GM23248 (cell line): Measurements from ENCODE around the gene MAP3K4. TPM values are rescaled to one million over a fixed set of nuclear protein-coding genes. Genes with fewer than 3 reads are reported as not detected.

Experiments used
- DNase-seq: peaks from one replicate; pipeline ENCODE4 v3.0.0-alpha.2; 2015
- H2AFZ ChIP-seq: fragments of 200-600 bp; sonication (generic); 2 replicates; pipeline ENCODE4 v1.6.1; 2016; ENCODE audit warnings: antibody characterized with exemption
- H3F3A ChIP-seq: fragments of 200-600 bp; sonication (generic); 2 replicates; pipeline ENCODE4 v1.6.1; 2016; ENCODE audit warnings: mild to moderate bottlenecking, antibody characterized with exemption, mixed run types; ENCODE audit not compliant: insufficient read depth
- H3K27ac ChIP-seq: fragments of 200-600 bp; sonication (generic); 2 replicates; pipeline ENCODE4 v1.5.1; 2016; ENCODE audit warnings: mild to moderate bottlenecking
- H3K27me3 ChIP-seq: fragments of 200-600 bp; sonication (generic); replicated peaks from 2 replicates; pipeline ENCODE4 v1.6.1; 2016; ENCODE audit warnings: mild to moderate bottlenecking; ENCODE audit not compliant: insufficient read depth
- H3K36me3 ChIP-seq: fragments of 200-600 bp; sonication (generic); 2 replicates; pipeline ENCODE4 v1.6.1; 2016; ENCODE audit warnings: low read depth, mild to moderate bottlenecking
- H3K4me1 ChIP-seq: fragments of 200-600 bp; sonication (generic); 2 replicates; pipeline ENCODE4 v1.6.1; 2016; ENCODE audit warnings: mild to moderate bottlenecking; ENCODE audit not compliant: insufficient read depth
- H3K4me2 ChIP-seq: fragments of 200-600 bp; sonication (generic); one replicate; pipeline ENCODE4 v1.6.1; 2016; ENCODE audit warnings: mild to moderate bottlenecking; ENCODE audit not compliant: unreplicated experiment
- H3K4me3 ChIP-seq: fragments of 200-600 bp; sonication (generic); 2 replicates; pipeline ENCODE4 v1.5.1; 2016; ENCODE audit warnings: mild to moderate bottlenecking
- H3K79me2 ChIP-seq: fragments of 200-600 bp; sonication (generic); 2 replicates; pipeline ENCODE4 v1.6.1; 2016; ENCODE audit warnings: mild to moderate bottlenecking; ENCODE audit not compliant: insufficient read depth
- H3K9ac ChIP-seq: fragments of 200-600 bp; sonication (generic); 2 replicates; pipeline ENCODE4 v1.6.1; 2016; ENCODE audit warnings: mild to moderate bottlenecking
- H3K9me2 ChIP-seq: fragments of 200-600 bp; sonication (generic); 2 replicates; pipeline ENCODE4 v1.6.1; 2016; ENCODE audit warnings: mixed run types, mild to moderate bottlenecking, moderate library complexity; ENCODE audit not compliant: insufficient read depth
- H3K9me3 ChIP-seq: fragments of 200-600 bp; sonication (generic); one replicate; pipeline ENCODE4 v1.6.1; 2017; ENCODE audit warnings: low read depth
- H4K20me1 ChIP-seq: fragments of 200-600 bp; sonication (generic); 2 replicates; pipeline ENCODE4 v1.6.0; 2016; ENCODE audit not compliant: insufficient read depth
- EZH2 ChIP-seq: fragments of 200-600 bp; sonication (generic); IDR thresholded peaks from 2 replicates; pipeline ENCODE4 v1.6.1; 2018; ENCODE audit warnings: antibody characterized with exemption, mild to moderate bottlenecking; ENCODE audit not compliant: insufficient read depth, poor library complexity, severe bottlenecking
- EZH2phosphoT487 ChIP-seq: fragments of 200-600 bp; sonication (generic); IDR thresholded peaks from 2 replicates; pipeline ENCODE4 v1.6.1; 2018; ENCODE audit warnings: antibody characterized with exemption, moderate library complexity, mild to moderate bottlenecking, low read depth; ENCODE audit not compliant: insufficient read depth
- WGBS, 2 experiments: methylation state at CpG; one replicate each; pipeline ENCODE4 v1.1.6; 2015 to 2017; ENCODE audit warnings: low lambda C conversion rate in 2 of 2, low coverage in 1 of 2; ENCODE audit errors: missing lambda C conversion rate in 2 of 2; 5-methylcytosine and 5-hydroxymethylcytosine counted together
- in situ Hi-C: fragments of 300-500 bp; cut with MboI; formaldehyde crosslinking; loops from 2 replicates; pipeline ENCODE4 v1.15.0; 2020
- polyA plus RNA-seq: library from polyadenylated mRNA; unstranded; fragments of >200 nt; fragmentation: Nextera tagmentation; extraction: Ambion mirVana; gene quantifications from 2 replicates; pipeline ENCODE4 v1.2.1, GENCODE V29; 2016
- total RNA-seq: library from RNA; depleted of rRNA; stranded (reverse); fragments of >200 nt; shearing (Covaris generic); gene quantifications from 2 replicates; pipeline ENCODE4 v1.2.3, GENCODE V29; 2014

MAP3K4 gene
- total and polyA plus RNA-seq, 2 experiments from 2014 or later: 13.0 to 26.2 TPM

- peaks cover 17% of the 10 kb centered on the region; the same call in 1 of the 2 replicates for H3K79me2 ChIP-seq
- H3K36me3 ChIP-seq: no peaks in the 10 kb centered on the region
- H2AFZ ChIP-seq: no peak overlapping the region
- no peak overlapping the region for H3K4me3 ChIP-seq
- H3K27me3 ChIP-seq: no peaks in the 10 kb centered on the region
- H3K4me1 ChIP-seq: peaks cover 4% of the 10 kb centered on the region
- no peak for DNase-seq
- H4K20me1 ChIP-seq: no peaks in the 10 kb centered on the region
- H3K9me3 ChIP-seq: no peaks in the 10 kb centered on the region
- peaks cover 17% of the 10 kb centered on the region for H3F3A ChIP-seq
- in situ Hi-C loops: no loop called here
- H3K4me2 ChIP-seq: no peak overlapping the region
- no peak overlapping the region for H3K27ac ChIP-seq
- no peak overlapping the region for H3K9ac ChIP-seq
- TF ChIP-seq EZH2 (no peak), EZH2phosphoT487 (no peak)
- 73 to 82% methylated on average over 3 of the region's 3 CpGs for WGBS, 2 experiments
- no peaks in the 10 kb centered on the region for H3K9me2 ChIP-seq
These were observed 4.3 kb upstream of the MAP3K4 start for GRCh38 chr6:160987265-160987664.

DNA sequence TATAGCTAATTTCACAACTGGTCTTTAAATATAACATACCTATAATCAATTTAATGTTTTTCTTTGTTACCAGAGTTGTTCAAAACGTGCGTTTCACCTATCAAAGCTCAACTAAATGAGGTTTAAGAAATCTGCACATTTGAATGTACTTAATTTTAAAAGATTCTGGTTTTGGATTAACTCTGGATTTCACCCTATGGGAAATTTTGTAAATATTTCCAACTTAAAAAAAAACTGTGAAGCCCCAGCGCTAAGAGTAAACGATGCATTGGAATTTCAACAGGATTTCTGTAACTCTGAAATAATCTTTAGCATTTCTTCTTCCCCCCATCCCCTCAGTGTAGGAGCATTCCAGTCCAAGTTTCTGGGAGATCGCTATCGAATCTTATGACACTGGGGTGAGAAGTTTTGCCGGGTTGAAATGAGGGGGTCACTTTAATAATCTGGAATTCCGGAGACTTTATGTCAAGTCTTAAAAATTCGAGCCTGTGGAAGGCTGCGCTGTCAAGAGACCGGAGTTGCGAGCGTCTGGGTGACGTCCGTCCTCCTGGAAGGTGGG is 643 bp upstream of the MAP3K4 start:
- peak overlapping the region; percentile 83 for H3K27ac ChIP-seq
- H3K4me2 ChIP-seq: peak overlapping the region; percentile 91
- H3K4me1 ChIP-seq: peaks cover 15% of the 10 kb centered on the region
- no peak for DNase-seq
- H3K36me3 ChIP-seq: no peaks in the 10 kb centered on the region
- H2AFZ ChIP-seq: peak overlapping the region; percentile 68
- no peaks in the 10 kb centered on the region for H3K9me2 ChIP-seq
- H3K27me3 ChIP-seq: no peaks in the 10 kb centered on the region
- WGBS, 2 experiments: 4 to 5% methylated on average over 13 to 15 of the region's 15 CpGs
- in situ Hi-C loops: no loop called here
- peak overlapping the region; percentile 85 for H3K4me3 ChIP-seq
- peak overlapping the region; percentile 87 for H3K9ac ChIP-seq
- no peaks in the 10 kb centered on the region for H4K20me1 ChIP-seq
- peaks cover 54% of the 10 kb centered on the region for H3K79me2 ChIP-seq
- TF ChIP-seq EZH2phosphoT487 (no peak), EZH2 (no peak)
- peaks cover 30% of the 10 kb centered on the region for H3F3A ChIP-seq
- H3K9me3 ChIP-seq: no peaks in the 10 kb centered on the region

GRCh38 chr6:160992061-160992979 is 751 bp downstream of the MAP3K4 start:
- H3K9me3 ChIP-seq: no peaks in the 10 kb centered on the region
- peak overlapping the region; percentile 83 for H3K27ac ChIP-seq
- TF ChIP-seq EZH2phosphoT487: no peak
- no peak for TF ChIP-seq EZH2
- no peaks in the 10 kb centered on the region for H3K27me3 ChIP-seq
- peak overlapping the region; percentile 68 for H2AFZ ChIP-seq
- H3K9me2 ChIP-seq: no peaks in the 10 kb centered on the region
- 0 to 2% methylated on average over 35 to 39 of the region's 47 CpGs for WGBS, 2 experiments
- H3F3A ChIP-seq: peaks cover 30% of the 10 kb centered on the region
- H3K79me2 ChIP-seq: peaks cover 68% of the 10 kb centered on the region
- no peaks in the 10 kb centered on the region for H4K20me1 ChIP-seq
- H3K4me2 ChIP-seq: peak overlapping the region; percentile 80
- H3K4me1 ChIP-seq: peaks cover 22% of the 10 kb centered on the region
- no peaks in the 10 kb centered on the region for H3K36me3 ChIP-seq
- H3K9ac ChIP-seq: peak overlapping the region; percentile 87
- in situ Hi-C loops: no loop called here
- DNase-seq: peak; percentile 84
- peak overlapping the region; percentile 85 for H3K4me3 ChIP-seq

DNA sequence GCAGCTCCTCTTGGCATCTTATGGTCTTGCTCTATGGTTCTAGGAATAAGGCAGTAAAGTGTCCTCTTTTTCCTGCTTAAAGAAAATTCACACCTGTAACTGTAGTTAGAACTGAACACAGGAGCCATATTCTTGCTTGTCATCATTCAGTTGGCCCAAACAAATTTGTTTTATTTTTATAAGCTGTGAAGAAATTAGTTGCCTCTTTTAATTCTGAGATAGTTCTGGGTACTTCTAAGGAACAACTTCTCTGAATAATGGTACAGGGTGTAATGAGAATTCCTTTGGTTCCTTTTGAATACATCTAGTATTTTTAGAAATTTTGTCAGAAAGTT is 1.4 kb downstream of the MAP3K4 start:
- peaks cover 30% of the 10 kb centered on the region for H3F3A ChIP-seq
- H3K36me3 ChIP-seq: no peaks in the 10 kb centered on the region
- H3K9ac ChIP-seq: peak overlapping the region; percentile 87
- H2AFZ ChIP-seq: no peak overlapping the region
- no peaks in the 10 kb centered on the region for H4K20me1 ChIP-seq
- DNase-seq: no peak
- no peaks in the 10 kb centered on the region for H3K27me3 ChIP-seq
- TF ChIP-seq EZH2phosphoT487 (no peak), EZH2 (no peak)
- H3K79me2 ChIP-seq: peaks cover 74% of the 10 kb centered on the region
- H3K9me3 ChIP-seq: no peaks in the 10 kb centered on the region
- no peaks in the 10 kb centered on the region for H3K9me2 ChIP-seq
- peaks cover 22% of the 10 kb centered on the region for H3K4me1 ChIP-seq
- H3K27ac ChIP-seq: peak overlapping the region; percentile 83
- H3K4me2 ChIP-seq: peak overlapping the region; percentile 80
- H3K4me3 ChIP-seq: peak overlapping the region; percentile 85
- in situ Hi-C loops: no loop called here

DNA sequence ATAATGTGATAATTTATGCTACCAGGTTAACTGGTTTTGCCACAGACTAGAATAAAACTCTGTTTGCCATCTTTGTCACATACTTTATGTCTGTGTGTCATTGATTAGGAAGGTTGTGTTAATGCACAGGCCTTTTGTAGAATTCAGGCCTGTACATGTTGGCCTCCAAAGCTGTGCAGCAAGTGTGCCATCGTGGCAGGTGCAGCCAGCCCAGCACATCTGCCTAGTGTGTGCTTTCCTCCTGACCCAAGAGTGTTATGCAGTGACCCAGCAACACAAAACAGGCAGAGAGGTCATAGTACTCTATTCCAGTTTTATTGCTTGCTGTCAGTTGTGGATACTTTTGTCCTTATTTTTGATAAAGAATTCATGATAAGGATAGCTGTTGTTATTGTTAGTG is 3.7 kb downstream of the MAP3K4 start:
- peaks cover 26% of the 10 kb centered on the region for H3F3A ChIP-seq
- H4K20me1 ChIP-seq: no peaks in the 10 kb centered on the region
- no peak overlapping the region for H3K4me3 ChIP-seq
- H3K4me2 ChIP-seq: no peak overlapping the region
- no peaks in the 10 kb centered on the region for H3K9me2 ChIP-seq
- no peak overlapping the region for H3K9ac ChIP-seq
- 95 to 100% methylated on average over 1 of the region's 1 CpG for WGBS, 2 experiments
- in situ Hi-C loops: no loop called here
- H3K36me3 ChIP-seq: no peaks in the 10 kb centered on the region
- no peaks in the 10 kb centered on the region for H3K27me3 ChIP-seq
- no peak for DNase-seq
- no peaks in the 10 kb centered on the region for H3K9me3 ChIP-seq
- H2AFZ ChIP-seq: no peak overlapping the region
- H3K4me1 ChIP-seq: peaks cover 33% of the 10 kb centered on the region
- TF ChIP-seq EZH2phosphoT487: no peak
- no peak for TF ChIP-seq EZH2
- H3K27ac ChIP-seq: no peak overlapping the region
- H3K79me2 ChIP-seq: peaks cover 92% of the 10 kb centered on the region
